GM18519 (cell line): Measurements from ENCODE around the gene TMEM131L.

Source experiments
- ATAC-seq: cut with Tn5 transposase; IDR thresholded peaks from one replicate; pipeline ENCODE4 v1.9.1; 2021; ENCODE audit warnings: mild to moderate bottlenecking, moderate library complexity; ENCODE audit not compliant: unreplicated experiment, low FRiP score

The TMEM131L gene

DNA sequence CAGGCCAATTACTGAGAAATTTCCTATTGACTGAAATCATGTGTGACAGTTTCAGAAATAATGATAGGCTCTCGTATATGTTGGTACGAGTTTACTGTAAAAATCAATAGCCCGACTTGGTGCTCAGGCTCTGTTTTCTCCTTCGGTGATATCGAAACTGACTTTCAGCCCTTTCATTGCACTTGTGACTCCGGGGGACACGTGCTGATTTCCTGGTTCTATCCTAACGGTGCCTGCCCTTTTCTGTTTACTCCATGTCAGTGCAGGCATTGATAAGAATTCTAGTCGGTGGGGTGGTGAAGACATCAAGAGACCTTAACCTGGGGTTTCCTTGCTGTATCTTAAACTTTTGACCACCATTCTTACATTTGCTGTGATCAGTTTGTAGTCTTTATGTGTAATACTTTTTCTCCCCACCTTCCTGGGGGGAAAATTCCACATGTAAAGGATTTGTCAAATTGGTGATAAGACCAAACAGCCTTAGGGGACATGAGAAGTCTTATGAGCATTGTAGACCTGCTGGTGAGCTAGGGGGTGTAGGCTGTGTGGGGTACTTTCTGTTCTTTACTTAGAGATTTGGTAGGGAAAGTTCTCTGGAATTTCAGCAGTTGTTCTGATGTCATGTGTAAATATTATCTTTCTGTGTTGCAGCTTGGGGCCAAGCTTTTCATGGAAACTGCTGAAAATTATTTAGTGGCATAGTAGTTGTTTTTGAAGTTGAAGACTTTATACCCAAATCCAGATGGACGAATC is 52.7 kb downstream of the TMEM131L start:
- no peak for ATAC-seq

DNA sequence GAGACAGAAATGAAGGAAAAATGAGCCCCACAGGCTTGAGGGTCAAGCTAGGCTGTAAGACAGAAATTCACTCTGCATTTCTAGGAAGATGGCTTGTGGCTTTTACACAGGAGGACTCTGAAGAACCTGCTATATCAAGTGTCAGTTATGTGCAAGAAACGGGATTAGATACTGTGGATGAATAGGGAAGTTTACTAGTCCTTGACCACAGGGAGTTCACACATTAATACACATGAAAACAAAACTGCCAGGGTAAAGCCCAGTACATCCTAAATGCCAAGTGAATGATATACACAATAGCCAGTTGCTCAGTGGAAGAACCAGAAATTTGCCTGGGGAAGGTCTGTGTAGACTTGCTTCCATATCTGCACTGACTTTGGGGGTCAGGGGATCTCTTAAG is 53.5 kb downstream of the TMEM131L start:
- ATAC-seq, result no peak

DNA sequence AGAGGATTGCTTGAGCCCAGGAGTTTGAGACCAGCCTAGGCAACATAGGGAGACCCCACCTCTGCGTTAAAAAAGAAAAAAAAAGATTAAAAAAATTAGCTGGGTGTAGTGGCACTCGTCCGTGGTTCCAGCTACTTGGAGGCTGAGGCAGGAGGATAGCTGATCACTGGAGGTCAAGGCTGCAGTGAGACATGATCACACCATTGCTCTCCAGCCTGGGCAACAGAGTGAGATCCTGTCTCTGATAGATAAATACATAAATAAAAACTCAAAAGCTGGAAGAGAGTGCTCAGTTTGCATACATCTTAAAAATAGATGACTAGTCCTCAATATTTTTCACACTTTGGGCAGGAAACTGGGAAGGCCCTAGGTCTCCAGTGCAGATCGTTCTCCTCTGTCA is 54.1 kb downstream of the TMEM131L start:
- no peak for ATAC-seq

DNA sequence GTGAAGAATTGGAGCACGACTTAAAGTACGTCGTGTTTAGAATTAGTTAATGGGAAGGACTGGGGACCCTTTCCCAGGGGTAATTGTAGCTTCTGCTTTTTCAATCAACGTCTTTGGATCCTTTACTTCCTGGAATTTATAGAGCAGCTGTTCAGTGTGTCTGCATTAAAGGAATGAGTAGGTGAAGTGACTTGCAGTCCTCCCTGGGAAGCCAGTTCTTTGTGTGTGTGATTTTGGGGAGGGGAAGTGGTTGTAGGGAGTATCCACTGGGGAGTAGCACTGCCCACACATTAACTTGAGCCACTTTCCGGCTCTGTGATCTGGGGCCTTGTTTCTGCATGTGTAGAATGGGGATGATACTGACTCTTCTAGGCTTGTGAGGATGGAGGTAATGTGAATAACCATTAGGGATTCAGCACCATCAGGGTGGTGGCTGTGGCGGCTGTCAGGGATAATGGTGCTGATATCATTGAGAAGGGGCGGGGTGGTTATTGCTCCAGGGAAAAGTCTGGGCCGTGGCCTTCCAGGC is 54.7 kb downstream of the TMEM131L start:
- no peak for ATAC-seq

DNA sequence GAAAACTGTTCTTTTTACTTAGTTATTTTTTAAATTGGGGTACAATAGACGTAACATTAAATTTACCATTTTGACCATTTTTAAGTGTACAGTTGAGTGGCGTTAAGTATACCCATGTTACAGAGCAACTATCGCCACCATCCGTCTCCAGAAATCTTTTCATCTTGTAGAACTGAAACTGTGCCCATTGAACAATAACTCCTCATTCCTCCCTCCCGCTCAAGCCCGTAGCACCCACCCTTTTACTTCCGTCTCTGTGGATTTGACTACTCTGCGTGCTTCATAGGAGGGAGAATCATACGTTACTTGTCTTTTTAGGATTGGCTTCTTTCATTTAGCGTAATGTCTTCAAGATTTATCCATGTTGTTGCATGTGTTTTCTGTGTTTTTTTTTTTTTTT is 55.3 kb downstream of the TMEM131L start:
- ATAC-seq, result no peak

DNA sequence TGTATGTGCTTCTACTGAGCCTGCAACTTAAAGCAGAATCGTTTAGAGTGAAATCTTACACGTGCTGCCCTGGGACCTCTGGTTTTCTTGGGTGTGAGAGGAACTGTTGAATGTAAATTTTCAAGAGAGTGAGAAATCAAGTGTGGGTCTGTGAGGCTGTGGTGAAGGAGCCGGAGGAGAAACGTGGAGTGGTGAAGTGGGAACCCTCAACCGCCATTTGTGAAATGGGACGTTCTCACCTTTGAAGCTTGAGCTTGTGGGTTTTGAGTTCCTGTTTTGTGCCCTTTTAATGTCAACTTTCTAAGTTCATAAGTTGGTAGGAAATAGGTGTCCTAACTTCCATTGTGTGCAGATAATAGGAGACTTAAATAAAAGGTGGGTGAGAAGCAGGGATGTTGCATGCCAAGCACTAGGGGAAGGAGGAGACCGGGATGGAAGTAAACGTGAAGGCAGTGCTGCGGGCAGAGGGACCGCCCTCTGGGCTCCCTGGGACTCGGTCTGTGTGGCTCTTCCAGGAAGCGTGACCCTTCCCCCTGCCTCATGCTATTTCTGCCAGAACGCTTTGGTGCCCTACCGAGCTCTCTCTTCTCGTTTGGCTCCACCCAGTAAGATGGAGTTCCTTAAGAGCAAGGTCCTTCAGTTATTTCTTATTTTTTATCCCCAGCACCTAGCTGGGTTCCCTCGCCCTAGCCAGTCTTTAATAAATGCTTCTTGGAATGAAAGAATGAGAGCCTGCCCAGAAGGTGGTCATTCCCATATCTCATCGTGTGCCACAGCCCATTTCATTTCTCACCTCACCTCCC is 56.0 kb downstream of the TMEM131L start:
- no peak for ATAC-seq

DNA sequence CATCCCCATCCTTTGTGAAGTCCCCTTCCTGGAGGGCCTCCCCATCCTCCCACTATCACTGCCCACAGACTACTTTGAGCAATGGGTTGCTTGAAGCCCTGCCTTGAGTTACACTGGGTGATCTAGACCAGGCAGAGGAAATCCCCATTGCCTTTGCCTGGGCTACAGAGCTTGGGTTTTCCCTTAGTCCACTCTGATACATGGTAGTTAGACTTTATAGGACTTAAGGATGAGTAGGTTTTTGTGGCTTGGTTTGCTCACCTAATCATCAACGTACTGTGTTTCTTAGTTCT is 56.6 kb downstream of the TMEM131L start:
- peak; percentile 42 for ATAC-seq

DNA sequence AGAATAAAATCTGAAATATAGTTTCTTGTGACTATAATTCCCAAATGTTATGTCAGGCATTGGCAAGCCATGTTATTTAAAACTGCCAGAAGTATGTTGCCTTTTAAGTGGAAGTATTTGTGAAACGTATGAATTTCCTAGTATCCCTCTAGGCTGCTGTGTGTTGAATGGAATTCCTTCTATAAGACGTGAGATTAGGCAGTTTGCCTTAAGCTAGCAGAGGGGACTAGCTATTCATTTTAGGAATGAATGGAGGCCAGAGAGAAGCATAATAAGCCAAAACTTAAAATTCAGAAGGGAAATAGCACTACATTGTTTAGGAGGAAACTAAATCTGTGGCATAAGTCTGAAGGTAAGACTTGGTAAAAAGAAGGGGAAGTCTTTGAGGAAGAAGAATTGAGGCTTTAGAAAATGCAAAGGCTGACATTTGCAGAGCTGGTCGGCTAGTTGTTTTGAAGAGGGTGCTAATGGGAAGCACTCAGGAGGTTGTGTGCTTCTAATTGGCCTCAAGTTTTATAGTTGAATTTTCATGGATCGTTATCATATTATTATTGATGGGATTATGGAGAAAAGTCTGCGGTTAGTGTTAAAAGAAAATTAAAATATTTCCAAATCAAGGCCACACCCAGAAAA is 57.1 kb downstream of the TMEM131L start:
- ATAC-seq, result no peak

DNA sequence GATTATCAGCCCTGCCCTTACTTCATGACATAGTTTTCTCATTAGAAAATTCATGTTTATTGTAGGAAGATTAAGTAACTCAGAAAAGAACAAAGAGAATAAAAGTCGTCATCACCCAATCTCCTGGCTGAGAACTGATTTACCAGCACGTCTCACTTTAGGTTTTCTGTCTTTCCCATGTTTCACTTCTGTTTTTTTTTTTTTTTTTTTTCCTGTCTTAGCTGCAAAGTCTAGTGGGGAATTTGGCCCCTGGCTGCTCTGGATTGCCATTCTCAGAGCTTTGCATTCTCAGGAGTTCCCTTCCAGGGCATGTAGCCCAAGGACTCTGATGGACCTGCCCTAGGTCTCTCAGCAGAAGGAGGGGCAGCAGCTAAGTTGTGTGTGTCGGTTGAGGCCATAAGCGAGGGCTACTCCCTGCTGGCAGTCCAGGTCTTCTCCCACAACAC is 57.8 kb downstream of the TMEM131L start:
- ATAC-seq, result no peak

DNA sequence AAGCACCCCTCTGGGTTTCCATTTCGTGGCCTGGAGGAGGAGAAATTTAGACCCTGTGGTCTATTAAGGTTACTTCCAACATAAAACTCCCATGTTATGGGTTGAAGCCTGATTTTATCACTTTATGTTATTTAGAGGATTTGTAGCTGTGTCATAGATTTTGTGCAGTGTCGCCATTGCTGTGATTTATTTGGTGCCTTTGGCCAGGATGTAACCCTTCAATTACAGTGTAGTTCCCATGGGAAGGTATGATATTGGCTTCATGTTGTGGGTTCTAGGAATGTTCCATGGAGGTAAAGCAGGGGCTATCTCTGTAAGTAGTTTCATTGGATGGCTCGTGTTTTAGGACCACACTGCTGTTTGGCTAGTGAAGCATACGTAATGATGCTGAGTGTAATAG is 58.5 kb downstream of the TMEM131L start:
- ATAC-seq, result no peak

DNA sequence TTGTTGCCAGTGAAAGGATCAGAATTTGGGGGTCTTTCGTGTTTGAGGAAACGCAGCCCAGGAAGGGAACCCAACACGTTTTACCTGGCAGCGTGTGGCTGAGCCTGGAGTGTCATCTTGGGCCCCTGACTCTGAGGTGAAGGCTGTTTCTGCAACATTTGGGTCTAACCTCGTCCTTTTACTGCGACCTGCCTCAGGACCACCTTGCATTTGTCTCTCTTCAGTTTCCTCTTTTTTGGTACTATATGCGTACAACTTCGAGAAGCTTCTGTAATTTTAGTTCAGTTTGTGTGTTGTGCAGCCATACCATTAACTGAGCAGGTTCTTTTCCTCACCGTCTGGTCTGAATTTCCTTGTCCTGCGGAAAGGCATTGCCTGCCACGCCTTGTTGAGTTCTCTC is 61.5 kb downstream of the TMEM131L start:
- ATAC-seq, result no peak

DNA sequence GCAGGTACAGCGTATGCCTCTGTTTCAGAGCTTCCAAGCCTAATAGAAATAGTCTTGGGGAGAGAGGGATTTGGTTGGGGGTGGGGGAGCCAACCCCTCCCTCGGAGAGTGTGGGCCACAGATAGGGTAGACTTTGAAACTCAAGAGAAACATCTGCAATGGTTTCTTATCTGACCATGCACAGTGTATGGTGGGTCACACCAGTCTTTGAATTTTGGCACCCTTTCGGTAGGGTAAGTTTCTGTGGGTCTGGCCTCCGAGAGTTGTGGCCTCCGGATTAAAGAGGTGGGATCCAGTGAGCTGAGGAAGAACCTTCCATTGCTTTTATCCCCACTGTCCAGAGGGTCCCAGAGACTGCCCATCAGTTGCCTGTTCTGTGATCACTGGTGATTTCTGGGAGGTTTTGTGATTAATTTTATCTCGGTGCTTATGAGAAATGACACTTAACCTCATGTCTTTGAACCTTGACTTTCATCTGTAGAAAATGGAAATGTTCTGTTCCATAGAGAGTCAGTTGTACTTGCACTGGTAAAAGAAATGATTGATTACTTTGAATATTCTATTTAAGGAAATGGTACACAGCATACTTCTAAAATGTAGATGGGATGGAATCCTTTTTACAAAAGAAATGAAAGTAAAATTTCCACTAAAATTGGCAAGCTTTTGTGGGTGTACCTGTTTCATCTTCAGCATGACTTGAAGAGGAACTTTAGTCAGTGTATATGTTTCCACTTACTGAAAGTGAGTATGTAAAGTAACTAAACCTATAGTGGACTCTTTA is 62.7 kb downstream of the TMEM131L start:
- ATAC-seq, result peak; percentile 42

DNA sequence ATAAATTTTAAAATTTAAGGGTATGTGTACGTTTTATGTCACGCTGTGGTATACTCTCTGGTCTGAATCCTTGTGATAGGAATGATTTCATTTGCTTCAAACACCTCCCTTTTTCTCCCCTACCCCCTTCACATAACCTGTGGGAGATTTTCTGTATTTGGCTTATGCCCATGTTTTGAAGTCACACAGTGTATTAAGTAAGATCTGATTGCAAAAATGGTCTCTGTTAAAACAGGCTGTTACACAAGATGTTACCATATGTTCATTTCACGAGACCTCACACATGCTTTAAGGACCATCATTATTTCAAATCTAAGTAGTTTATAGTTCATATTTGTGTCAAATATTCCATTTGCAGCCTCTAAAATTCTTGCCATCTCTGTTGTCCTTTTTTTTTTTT is 63.5 kb downstream of the TMEM131L start:
- ATAC-seq, result no peak

DNA sequence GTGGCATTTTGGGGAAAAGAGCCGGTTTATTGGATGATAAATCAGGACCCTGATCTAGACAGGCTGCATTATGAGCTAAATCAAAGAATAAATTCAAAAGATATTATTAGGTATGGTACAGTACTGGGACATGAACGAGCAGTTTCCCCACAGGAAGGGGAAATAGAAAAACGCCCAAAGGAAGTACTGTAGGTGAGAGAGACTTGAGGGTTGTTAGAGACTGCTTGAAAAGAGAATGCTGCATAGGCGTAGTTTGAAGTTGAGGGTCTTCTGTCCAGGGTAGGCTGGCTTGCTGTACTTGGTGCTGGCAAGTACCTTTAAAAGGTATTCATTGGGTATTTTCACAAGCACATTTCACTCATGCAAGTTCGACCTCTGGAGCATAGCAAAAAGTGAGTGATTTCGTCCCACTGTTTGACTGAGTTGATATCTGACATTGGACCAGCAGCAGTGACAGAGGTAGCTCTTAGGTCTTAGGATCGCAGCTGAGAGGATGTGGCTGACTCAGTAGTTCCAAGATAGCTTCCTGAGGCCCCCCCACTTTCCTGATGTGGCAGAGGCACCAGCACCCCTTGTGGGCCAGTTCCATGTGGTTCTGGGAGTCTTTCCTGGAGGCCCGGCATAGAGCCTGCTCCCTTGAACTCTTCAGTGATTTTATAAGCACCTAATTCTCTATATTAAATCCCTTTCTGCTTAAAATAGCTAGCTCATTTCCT is 64.3 kb downstream of the TMEM131L start:
- no peak for ATAC-seq

DNA sequence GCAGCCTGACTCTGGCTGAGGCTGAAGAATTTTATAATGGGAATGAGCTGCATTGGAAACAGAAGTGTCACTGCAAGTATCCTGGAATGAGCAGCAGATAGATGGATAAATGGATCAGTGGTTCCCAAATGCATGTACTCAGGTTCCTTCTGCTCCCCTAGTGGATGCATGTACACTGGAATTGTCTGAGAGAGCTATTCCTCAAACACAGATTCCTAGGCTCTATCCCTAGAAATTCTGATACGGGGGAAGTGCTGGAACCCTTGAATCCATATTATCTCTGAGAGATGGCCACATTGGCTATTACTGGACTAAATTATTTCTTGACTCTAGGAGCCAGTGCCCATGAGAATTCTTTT is 64.8 kb downstream of the TMEM131L start:
- ATAC-seq, result no peak

DNA sequence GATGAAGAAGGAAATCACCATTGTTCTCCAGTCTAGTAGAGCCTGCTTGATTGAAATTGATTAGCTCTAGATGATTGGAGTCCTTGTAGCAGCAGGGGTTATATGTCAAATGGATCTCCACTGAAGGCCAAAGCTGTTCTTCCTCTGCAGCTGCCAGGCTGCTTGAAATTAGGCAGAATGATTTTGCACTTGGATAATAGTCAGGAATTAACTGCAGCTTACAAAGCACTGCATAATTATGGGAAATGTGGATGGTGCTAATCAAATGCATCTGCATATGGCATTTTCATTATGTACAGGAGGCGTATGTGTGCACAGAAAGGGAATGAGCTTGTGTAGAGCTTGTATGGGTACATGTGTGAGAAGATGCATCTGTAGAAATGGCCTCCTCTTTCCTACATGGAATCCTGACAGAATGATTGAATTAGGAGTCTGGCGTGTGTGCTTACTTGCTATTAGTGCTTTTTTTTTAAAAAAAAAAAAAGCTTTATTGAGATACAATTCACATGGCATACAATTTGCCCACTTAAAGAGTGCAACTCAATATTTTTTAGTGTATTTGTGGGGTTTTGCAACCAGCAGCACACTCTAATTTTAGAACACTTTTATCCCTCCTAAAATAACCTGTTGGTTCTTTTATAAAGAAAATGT is 65.9 kb downstream of the TMEM131L start:
- no peak for ATAC-seq

DNA sequence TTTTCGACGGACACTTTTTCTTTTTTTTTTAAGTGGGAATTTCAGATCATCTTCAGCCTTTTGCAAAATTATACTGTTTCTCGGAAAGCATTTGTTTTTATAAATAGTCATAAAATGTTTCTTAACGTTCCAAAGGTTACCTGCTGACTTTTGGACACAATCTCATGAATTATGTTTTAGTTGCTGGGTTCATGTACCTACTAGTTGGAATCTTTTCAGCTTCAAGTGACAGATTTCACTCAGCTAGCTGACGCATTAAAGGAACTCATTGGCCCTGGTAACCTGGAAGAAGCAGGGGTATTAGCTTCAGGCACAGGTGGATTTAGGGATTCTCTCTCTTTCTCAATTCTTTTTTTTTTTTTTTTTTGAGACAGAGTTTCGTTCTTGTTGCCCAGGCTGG is 66.5 kb downstream of the TMEM131L start:
- no peak for ATAC-seq

DNA sequence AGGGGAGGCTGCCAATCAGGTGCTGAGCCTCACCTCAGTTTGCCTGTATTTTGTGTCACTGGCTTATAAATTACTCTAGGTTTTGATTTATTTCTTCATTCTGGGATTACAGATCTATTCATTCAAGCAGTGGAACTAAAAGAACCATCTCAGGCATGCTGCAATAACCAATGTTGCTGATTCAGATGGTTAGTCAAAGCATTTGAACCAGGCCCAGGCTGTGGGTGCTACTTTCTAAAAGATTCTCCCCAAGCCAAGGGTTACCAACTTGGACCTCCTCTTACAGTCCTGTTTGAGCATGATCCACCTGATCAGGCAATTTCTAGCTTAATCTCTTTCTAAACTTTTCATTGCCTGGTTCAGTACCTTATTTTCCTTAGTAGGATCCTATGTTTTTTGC is 67.2 kb downstream of the TMEM131L start:
- ATAC-seq, result no peak

DNA sequence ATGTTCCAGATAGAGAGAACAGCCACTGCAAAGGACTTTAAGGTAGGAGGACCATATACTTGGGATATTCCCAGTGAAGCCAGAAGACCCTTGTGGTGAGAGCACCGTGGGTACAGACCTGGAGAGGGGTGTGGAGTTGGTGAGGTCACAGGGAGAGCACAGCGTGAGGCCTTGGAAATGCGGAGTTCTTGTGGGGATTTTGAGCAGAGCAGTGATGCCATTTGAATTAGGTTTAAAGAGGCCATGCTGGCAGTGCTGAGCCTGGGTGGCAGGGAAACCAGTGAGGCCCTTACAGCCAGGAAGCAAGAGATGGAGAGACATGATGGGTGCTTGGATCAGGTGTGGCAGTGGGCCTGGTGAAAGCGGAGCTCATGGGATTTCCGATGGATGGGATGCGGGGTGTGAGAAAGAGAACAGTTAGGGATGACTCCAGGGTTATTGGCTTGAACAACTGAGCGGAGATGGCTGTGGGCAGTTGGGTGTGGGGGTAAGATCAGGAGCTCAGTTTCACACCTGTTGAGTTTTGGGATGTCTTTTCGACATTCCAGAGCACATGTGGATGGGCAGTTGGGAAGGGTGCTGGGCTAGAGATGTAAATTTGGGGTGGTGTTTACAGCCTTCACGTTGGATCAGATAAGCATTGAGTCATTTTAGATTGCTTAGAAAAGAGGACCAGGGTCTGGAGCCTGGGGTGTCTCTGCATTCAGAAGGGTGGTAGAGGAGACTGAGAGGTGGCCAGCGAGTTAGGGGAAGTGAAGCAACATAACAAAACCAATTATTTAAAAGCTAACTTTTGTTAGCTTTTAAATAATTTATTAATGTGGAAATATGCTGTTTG is 68.9 kb downstream of the TMEM131L start:
- no peak for ATAC-seq
